ENCODE results near the gene SLC12A8. TPM values are rescaled to one million over a fixed set of nuclear protein-coding genes. Genes with fewer than 3 reads are reported as not detected.

The SLC12A8 gene
- total and polyA plus RNA-seq, 5 donors: 0.52 to 1.7 (median 1.1) TPM

DNA sequence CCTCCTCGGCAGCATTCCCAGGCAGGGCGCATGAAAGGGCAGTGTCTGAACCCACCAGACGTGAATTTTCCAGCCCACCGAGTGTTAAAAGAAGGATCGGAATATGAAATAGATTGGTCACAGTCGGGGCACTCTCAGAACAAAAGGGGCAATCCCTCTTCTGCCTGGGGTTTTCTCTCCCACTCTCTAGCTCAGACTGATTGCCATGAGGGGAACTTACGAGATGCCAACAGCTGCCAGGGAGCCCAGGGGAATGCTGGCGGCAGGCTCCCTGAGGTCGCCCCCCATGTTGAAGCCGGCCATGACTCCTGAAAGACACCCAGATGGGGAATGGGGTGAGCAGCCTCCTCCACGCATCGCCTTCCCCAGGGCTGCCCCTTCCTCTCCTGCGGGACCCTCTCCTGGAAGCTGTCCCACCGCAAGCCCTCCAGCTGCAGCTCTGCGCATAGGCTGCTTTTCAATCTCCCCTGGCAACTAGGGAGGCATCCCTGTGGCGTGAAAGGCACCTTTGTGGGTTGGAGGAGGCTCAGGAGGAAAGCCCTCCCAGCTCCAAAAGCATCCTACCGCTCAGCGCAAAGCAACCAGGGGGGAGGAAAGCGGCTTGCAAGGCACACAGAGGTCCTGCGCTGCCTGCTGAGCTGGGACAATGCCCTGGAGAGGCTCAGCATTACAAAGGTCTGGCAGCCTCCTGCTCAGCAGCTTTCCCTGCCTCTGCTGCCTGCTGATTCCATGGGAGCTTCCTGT, 92.0 kb downstream of the SLC12A8 start:
- ATAC-seq (peak; percentile 43 to 59), DNase-seq (no peak)
- H3K9me3 ChIP-seq (ENCODE audit: control insufficient read depth, low read length): no peaks in the 10 kb centered on the region
- 58% methylated on average over 20 of the region's 20 CpGs for WGBS
- H3K27ac ChIP-seq (ENCODE audit: low read length): no peak overlapping the region
- intact Hi-C loops (cut with DNase I): no loop called here
- H3K4me1 ChIP-seq (ENCODE audit: control insufficient read depth, insufficient read depth, low read length): peaks cover 11% of the 10 kb centered on the region
- H3K4me3 ChIP-seq (ENCODE audit: low read length): no peak overlapping the region
- H3K27me3 ChIP-seq (ENCODE audit: control insufficient read depth, insufficient read depth): no peaks in the 10 kb centered on the region

GRCh38 chr3:125119752-125120378, 92.7 kb downstream of the SLC12A8 start:
- ATAC-seq: no peak
- Histone ChIP-seq H3K27ac (ENCODE audit: low read length) (no peak overlapping the region), H3K9me3 (ENCODE audit: control insufficient read depth, low read length) (no peaks in the 10 kb centered on the region), H3K27me3 (ENCODE audit: control insufficient read depth, insufficient read depth) (no peaks in the 10 kb centered on the region), H3K4me1 (ENCODE audit: control insufficient read depth, insufficient read depth, low read length) (peaks cover 11% of the 10 kb centered on the region), H3K4me3 (ENCODE audit: low read length) (no peak overlapping the region)
- 55% methylated on average over 11 of the region's 11 CpGs for WGBS
- DNase-seq: no peak
- intact Hi-C loops (cut with DNase I): no loop called here

DNA sequence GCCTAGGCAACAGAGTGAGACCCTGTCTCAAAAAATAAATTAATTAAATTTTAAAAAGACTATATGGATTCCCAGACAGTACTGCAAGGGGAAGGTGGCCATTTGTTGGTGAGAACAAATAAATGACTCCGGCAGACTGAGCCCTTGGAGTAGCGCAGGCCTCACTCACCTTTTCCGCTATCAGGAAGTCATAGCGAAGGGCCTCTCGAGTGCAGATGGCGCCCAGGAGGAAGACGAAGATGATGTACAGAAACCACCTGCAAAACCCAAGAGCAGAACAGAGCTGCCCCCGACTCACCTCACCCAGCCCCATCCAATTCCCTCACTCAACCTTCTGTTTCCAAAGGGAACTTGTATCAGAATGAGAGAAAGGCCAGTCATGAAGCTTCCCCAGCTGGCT, 93.9 kb downstream of the SLC12A8 start:
- H3K27ac ChIP-seq (ENCODE audit: low read length): no peak overlapping the region
- H3K4me1 ChIP-seq (ENCODE audit: control insufficient read depth, insufficient read depth, low read length): peaks cover 11% of the 10 kb centered on the region
- no peak overlapping the region for H3K4me3 ChIP-seq (ENCODE audit: low read length)
- intact Hi-C loops (cut with DNase I): no loop called here
- ATAC-seq (no peak), DNase-seq (no peak)
- WGBS: 97% methylated on average over 8 of the region's 8 CpGs
- H3K9me3 ChIP-seq (ENCODE audit: control insufficient read depth, low read length): no peaks in the 10 kb centered on the region
- H3K27me3 ChIP-seq (ENCODE audit: control insufficient read depth, insufficient read depth): no peaks in the 10 kb centered on the region

- WGBS: 69% methylated on average over 4 of the region's 4 CpGs
- DNase-seq (no peak), ATAC-seq (no peak)
- H3K4me3 ChIP-seq (ENCODE audit: low read length): no peak overlapping the region
- no peak overlapping the region for H3K27ac ChIP-seq (ENCODE audit: low read length)
- no peaks in the 10 kb centered on the region for H3K27me3 ChIP-seq (ENCODE audit: control insufficient read depth, insufficient read depth)
- H3K4me1 ChIP-seq (ENCODE audit: control insufficient read depth, insufficient read depth, low read length): peaks cover 11% of the 10 kb centered on the region
- H3K9me3 ChIP-seq (ENCODE audit: control insufficient read depth, low read length): no peaks in the 10 kb centered on the region
- intact Hi-C loops (cut with DNase I): no loop called here
Measured at GRCh38 chr3:125117631-125118191, 94.8 kb downstream of the SLC12A8 start.

DNA sequence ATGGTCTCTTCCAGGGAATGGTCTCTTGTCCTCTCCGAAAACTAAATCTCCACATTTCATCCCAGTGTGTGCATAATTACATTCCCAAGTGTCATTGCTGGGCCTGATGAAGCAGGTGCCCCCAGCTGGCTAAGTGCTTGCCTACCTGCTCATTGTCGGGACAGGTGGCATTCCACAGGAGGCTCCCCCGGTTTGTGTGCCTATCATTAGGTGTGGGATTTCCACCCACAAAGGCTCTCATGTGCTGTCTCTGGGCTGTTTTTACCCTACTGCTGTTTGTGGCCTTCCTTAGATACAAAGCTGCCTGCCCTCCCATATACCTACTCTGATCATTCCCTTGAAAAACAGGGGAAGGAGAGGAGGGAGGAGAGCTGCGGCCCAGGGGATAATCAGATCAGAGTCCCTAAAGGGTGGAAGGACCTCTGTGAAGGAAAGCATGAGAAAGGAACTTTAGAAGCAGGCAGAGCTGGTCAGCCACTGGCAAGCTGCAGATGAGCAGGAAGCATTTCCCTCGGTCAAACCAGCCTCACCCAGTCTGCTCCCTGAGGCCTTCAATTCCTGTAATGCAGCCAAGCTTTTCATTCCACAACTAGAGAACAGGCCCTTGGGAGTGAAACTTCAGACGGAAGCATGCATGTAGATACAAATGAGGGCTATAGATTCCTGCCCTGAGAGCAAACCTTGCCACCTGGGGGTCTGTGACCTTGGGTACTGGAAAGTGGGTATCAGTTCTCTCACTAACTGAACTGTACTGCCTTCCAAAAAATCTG, 96.1 kb downstream of the SLC12A8 start:
- intact Hi-C loops (cut with DNase I): no loop called here
- ATAC-seq (peak; percentile 70 to 76), DNase-seq (no peak)
- Histone ChIP-seq H3K4me1 (ENCODE audit: control insufficient read depth, insufficient read depth, low read length) (peaks cover 11% of the 10 kb centered on the region), H3K27me3 (ENCODE audit: control insufficient read depth, insufficient read depth) (no peaks in the 10 kb centered on the region), H3K4me3 (ENCODE audit: low read length) (no peak overlapping the region), H3K27ac (ENCODE audit: low read length) (no peak overlapping the region), H3K9me3 (ENCODE audit: control insufficient read depth, low read length) (no peaks in the 10 kb centered on the region)
- WGBS: 58% methylated on average over 6 of the region's 6 CpGs

- Histone ChIP-seq H3K27me3 (ENCODE audit: control insufficient read depth, insufficient read depth) (no peaks in the 10 kb centered on the region), H3K27ac (ENCODE audit: low read length) (no peak overlapping the region), H3K4me1 (ENCODE audit: control insufficient read depth, insufficient read depth, low read length) (peaks cover 11% of the 10 kb centered on the region), H3K4me3 (ENCODE audit: low read length) (no peak overlapping the region), H3K9me3 (ENCODE audit: control insufficient read depth, low read length) (no peaks in the 10 kb centered on the region)
- peak; percentile 60 to 84 for ATAC-seq
- intact Hi-C loops (cut with DNase I): no loop called here
- WGBS: 32% methylated on average over 9 of the region's 9 CpGs
- peak; percentile 54 to 70 (median 57) for DNase-seq
Measured at GRCh38 chr3:125115640-125116039, 96.9 kb downstream of the SLC12A8 start.

DNA sequence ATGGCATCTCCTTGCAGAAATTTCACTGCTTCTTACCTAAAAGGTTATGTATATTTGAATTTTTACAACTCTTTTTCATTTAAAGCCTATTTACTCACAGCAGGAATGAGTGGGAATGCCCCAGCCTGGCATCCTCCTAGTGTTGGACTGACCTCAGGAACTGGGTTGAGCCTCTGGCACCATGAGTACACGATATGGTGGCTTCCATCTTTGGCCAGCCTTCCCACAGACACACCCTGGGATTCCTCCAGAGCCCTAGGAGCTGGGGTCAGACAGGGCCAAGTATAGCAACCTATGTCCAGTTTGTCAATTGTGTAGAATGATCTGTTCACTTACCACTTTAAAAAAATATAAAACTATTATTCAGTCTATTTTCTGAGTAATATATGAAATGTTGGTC, 99.6 kb downstream of the SLC12A8 start:
- ATAC-seq (no peak), DNase-seq (no peak)
- Histone ChIP-seq H3K27me3 (ENCODE audit: control insufficient read depth, insufficient read depth) (no peaks in the 10 kb centered on the region), H3K27ac (ENCODE audit: low read length) (no peak overlapping the region), H3K4me3 (ENCODE audit: low read length) (no peak overlapping the region), H3K4me1 (ENCODE audit: control insufficient read depth, insufficient read depth, low read length) (peaks cover 11% of the 10 kb centered on the region), H3K9me3 (ENCODE audit: control insufficient read depth, low read length) (no peaks in the 10 kb centered on the region)
- WGBS: 51% methylated on average over 1 of the region's 1 CpG
- intact Hi-C loops (cut with DNase I): no loop called here

DNA sequence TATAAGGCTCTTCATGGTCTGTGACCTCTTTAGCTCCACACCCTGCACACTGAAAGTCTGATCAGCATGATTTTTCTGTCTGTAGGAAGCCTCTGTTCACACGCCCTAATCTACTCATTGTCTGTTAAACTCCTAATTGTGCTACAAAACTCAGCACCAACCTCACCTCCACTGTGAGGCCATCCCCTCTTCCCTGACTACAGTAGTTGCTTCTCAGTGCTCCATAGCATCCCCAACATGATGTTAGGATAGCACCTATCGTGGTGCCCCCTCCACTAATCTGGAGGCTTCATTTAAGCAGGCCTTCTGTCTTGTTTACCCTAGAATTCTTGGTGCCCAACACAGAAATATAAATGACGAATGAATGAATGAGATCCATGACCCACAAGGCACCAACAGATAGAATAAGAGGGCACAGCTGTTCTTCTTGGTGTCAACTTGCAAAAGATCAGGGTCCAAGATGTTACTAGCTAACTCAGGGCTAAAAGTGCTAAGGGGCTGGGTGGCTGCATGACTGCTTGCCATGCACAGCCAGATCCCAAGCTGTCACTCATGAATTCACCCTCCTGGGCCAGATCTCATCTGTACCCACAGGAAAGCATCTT, 101.6 kb downstream of the SLC12A8 start:
- H3K27me3 ChIP-seq (ENCODE audit: control insufficient read depth, insufficient read depth): no peaks in the 10 kb centered on the region
- ATAC-seq: no peak
- no peaks in the 10 kb centered on the region for H3K9me3 ChIP-seq (ENCODE audit: control insufficient read depth, low read length)
- 89% methylated on average over 3 of the region's 3 CpGs for WGBS
- no peak for DNase-seq
- H3K27ac ChIP-seq (ENCODE audit: low read length): no peak overlapping the region
- no peak overlapping the region for H3K4me3 ChIP-seq (ENCODE audit: low read length)
- peaks cover 1% of the 10 kb centered on the region for H3K4me1 ChIP-seq (ENCODE audit: control insufficient read depth, insufficient read depth, low read length)
- intact Hi-C loops (cut with DNase I): no loop called here

DNA sequence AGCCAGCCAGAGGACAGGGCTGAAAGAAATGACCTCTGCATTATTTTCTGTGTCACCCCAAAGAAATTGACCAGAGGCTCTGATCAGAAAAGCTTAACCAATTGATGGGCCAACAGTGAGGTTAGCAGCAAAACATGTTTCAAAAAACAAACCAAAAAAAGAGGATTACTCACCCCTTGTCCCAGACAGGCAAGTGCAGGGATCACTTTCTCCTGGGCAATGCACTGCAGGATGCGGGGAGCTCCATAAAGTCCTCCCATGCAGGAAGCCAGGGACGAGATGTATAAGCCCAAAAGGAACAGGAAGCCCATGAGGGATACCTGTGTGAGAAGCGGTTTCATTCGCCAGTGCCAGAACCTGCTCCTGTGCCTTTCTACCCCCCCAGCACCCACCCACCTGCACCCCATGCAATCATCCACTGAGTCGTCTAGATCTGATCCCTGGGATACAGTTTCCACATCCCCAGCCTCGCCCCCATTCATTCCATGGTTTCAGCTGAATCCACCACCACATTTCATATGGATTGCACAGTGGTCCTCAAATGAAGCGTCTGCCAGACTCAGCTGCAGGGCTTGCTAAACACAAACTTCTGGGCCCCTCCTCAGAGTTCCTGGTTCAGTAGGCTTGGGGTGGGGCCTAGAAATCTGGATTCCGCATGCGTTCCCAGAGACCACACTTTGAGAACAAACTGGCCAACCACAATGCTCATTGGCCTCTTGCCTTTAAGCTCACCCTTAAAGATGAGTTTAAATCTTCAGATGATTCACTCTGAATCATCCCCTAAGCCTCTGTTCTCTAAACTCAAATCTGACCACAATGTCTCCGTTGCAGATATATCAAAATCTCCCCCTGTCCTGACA, 102.3 kb downstream of the SLC12A8 start:
- intact Hi-C loops (cut with DNase I): no loop called here
- Histone ChIP-seq H3K4me1 (ENCODE audit: control insufficient read depth, insufficient read depth, low read length) (no peaks in the 10 kb centered on the region), H3K4me3 (ENCODE audit: low read length) (no peak overlapping the region), H3K27me3 (ENCODE audit: control insufficient read depth, insufficient read depth) (no peaks in the 10 kb centered on the region), H3K27ac (ENCODE audit: low read length) (no peak overlapping the region), H3K9me3 (ENCODE audit: control insufficient read depth, low read length) (no peaks in the 10 kb centered on the region)
- ATAC-seq (no peak), DNase-seq (no peak)
- 93% methylated on average over 10 of the region's 10 CpGs for WGBS

- no peak for DNase-seq
- Histone ChIP-seq H3K9me3 (ENCODE audit: control insufficient read depth, low read length) (no peaks in the 10 kb centered on the region), H3K27ac (ENCODE audit: low read length) (no peak overlapping the region), H3K27me3 (ENCODE audit: control insufficient read depth, insufficient read depth) (no peaks in the 10 kb centered on the region), H3K4me1 (ENCODE audit: control insufficient read depth, insufficient read depth, low read length) (no peaks in the 10 kb centered on the region), H3K4me3 (ENCODE audit: low read length) (no peak overlapping the region)
- 90% methylated on average over 4 of the region's 4 CpGs for WGBS
- ATAC-seq: no peak
- intact Hi-C loops (cut with DNase I): no loop called here
Measured at GRCh38 chr3:125109536-125109925, 103.0 kb downstream of the SLC12A8 start.

All from right cardiac atrium (tissue), 5 donors.